ENCODE measurements around the gene PLA2G2D.

Gene PLA2G2D

GRCh38 chr1:20119347-20119746 lies at the start of gene PLA2G2D:
Gene PLA2G2D (minus strand): TSS chr1:20119536. CDS start chr1:20119498, 38 bp downstream.
- Histone ChIP-seq H3K36me3 (ENCODE audit: control insufficient read depth, insufficient read depth, low read length, severe bottlenecking) (no peaks in the 10 kb centered on the region), H3K4me1 (ENCODE audit: control insufficient read depth, insufficient read depth, low read length) (peaks cover 3% of the 10 kb centered on the region), H3K27me3 (replicated peaks; ENCODE audit: control insufficient read depth, insufficient read depth, low read length) (peaks cover 19% of the 10 kb centered on the region), H3K9ac (ENCODE audit: low read length) (no peak within 1 kb of the TSS), H3K4me3 (ENCODE audit: low read length) (no peak within 1 kb of the TSS), H3K9me3 (ENCODE audit: control insufficient read depth, low read length) (no peaks in the 10 kb centered on the region)
- DNase-seq (ENCODE audit: low read depth): no peak

- Histone ChIP-seq H3K9me3 (ENCODE audit: control insufficient read depth, low read length) (peaks cover 3% of the 10 kb centered on the region), H3K4me1 (ENCODE audit: control insufficient read depth, insufficient read depth, low read length) (no peaks in the 10 kb centered on the region), H3K27me3 (replicated peaks; ENCODE audit: control insufficient read depth, insufficient read depth, low read length) (peaks cover 43% of the 10 kb centered on the region), H3K36me3 (ENCODE audit: control insufficient read depth, insufficient read depth, low read length, severe bottlenecking) (no peaks in the 10 kb centered on the region), H3K9ac (ENCODE audit: low read length) (no peak overlapping the region), H3K4me3 (ENCODE audit: low read length) (no peak overlapping the region)
- DNase-seq (ENCODE audit: low read depth): no peak
Measured at GRCh38 chr1:20168564-20169491, 49.5 kb upstream of the PLA2G2D start.

GRCh38 chr1:20167126-20167525 lies 47.8 kb upstream of the PLA2G2D start:
- Histone ChIP-seq H3K36me3 (ENCODE audit: control insufficient read depth, insufficient read depth, low read length, severe bottlenecking) (no peaks in the 10 kb centered on the region), H3K9ac (ENCODE audit: low read length) (no peak overlapping the region), H3K9me3 (ENCODE audit: control insufficient read depth, low read length) (peaks cover 18% of the 10 kb centered on the region), H3K4me1 (ENCODE audit: control insufficient read depth, insufficient read depth, low read length) (no peaks in the 10 kb centered on the region), H3K4me3 (ENCODE audit: low read length) (no peak overlapping the region), H3K27me3 (replicated peaks; ENCODE audit: control insufficient read depth, insufficient read depth, low read length) (peaks cover 51% of the 10 kb centered on the region)
- no peak for DNase-seq (ENCODE audit: low read depth)

- DNase-seq (ENCODE audit: low read depth): no peak
- Histone ChIP-seq H3K9me3 (ENCODE audit: control insufficient read depth, low read length) (peaks cover 26% of the 10 kb centered on the region), H3K36me3 (ENCODE audit: control insufficient read depth, insufficient read depth, low read length, severe bottlenecking) (no peaks in the 10 kb centered on the region), H3K9ac (ENCODE audit: low read length) (no peak overlapping the region), H3K27me3 (replicated peaks; ENCODE audit: control insufficient read depth, insufficient read depth, low read length) (peaks cover 51% of the 10 kb centered on the region), H3K4me1 (ENCODE audit: control insufficient read depth, insufficient read depth, low read length) (no peaks in the 10 kb centered on the region), H3K4me3 (ENCODE audit: low read length) (no peak overlapping the region)
Measured at GRCh38 chr1:20166051-20166450, 46.7 kb upstream of the PLA2G2D start.

- H3K36me3 ChIP-seq (ENCODE audit: control insufficient read depth, insufficient read depth, low read length, severe bottlenecking): no peaks in the 10 kb centered on the region
- no peak overlapping the region for H3K9ac ChIP-seq (ENCODE audit: low read length)
- H3K27me3 ChIP-seq (replicated peaks; ENCODE audit: control insufficient read depth, insufficient read depth, low read length): peaks cover 51% of the 10 kb centered on the region
- DNase-seq (ENCODE audit: low read depth): peak; percentile 4
- H3K9me3 ChIP-seq (ENCODE audit: control insufficient read depth, low read length): peaks cover 31% of the 10 kb centered on the region
- H3K4me1 ChIP-seq (ENCODE audit: control insufficient read depth, insufficient read depth, low read length): no peaks in the 10 kb centered on the region
- no peak overlapping the region for H3K4me3 ChIP-seq (ENCODE audit: low read length)
Measured at GRCh38 chr1:20165522-20165951, 46.2 kb upstream of the PLA2G2D start.

- peaks cover 39% of the 10 kb centered on the region for H3K9me3 ChIP-seq (ENCODE audit: control insufficient read depth, low read length)
- H3K9ac ChIP-seq (ENCODE audit: low read length): no peak overlapping the region
- H3K27me3 ChIP-seq (replicated peaks; ENCODE audit: control insufficient read depth, insufficient read depth, low read length): peaks cover 49% of the 10 kb centered on the region
- no peaks in the 10 kb centered on the region for H3K36me3 ChIP-seq (ENCODE audit: control insufficient read depth, insufficient read depth, low read length, severe bottlenecking)
- DNase-seq (ENCODE audit: low read depth): no peak
- H3K4me1 ChIP-seq (ENCODE audit: control insufficient read depth, insufficient read depth, low read length): no peaks in the 10 kb centered on the region
- no peak overlapping the region for H3K4me3 ChIP-seq (ENCODE audit: low read length)
Measured at GRCh38 chr1:20164694-20165202, 45.4 kb upstream of the PLA2G2D start.

- Histone ChIP-seq H3K4me1 (ENCODE audit: control insufficient read depth, insufficient read depth, low read length) (no peaks in the 10 kb centered on the region), H3K27me3 (replicated peaks; ENCODE audit: control insufficient read depth, insufficient read depth, low read length) (peaks cover 18% of the 10 kb centered on the region), H3K4me3 (ENCODE audit: low read length) (no peak overlapping the region), H3K9ac (ENCODE audit: low read length) (no peak overlapping the region), H3K36me3 (ENCODE audit: control insufficient read depth, insufficient read depth, low read length, severe bottlenecking) (no peaks in the 10 kb centered on the region), H3K9me3 (ENCODE audit: control insufficient read depth, low read length) (peaks cover 57% of the 10 kb centered on the region)
- no peak for DNase-seq (ENCODE audit: low read depth)
Measured at GRCh38 chr1:20160034-20160433, 40.7 kb upstream of the PLA2G2D start.

- Histone ChIP-seq H3K9ac (ENCODE audit: low read length) (no peak overlapping the region), H3K36me3 (ENCODE audit: control insufficient read depth, insufficient read depth, low read length, severe bottlenecking) (no peaks in the 10 kb centered on the region), H3K27me3 (replicated peaks; ENCODE audit: control insufficient read depth, insufficient read depth, low read length) (peaks cover 9% of the 10 kb centered on the region), H3K4me1 (ENCODE audit: control insufficient read depth, insufficient read depth, low read length) (peaks cover 10% of the 10 kb centered on the region), H3K4me3 (ENCODE audit: low read length) (no peak overlapping the region), H3K9me3 (ENCODE audit: control insufficient read depth, low read length) (peaks cover 55% of the 10 kb centered on the region)
- DNase-seq (ENCODE audit: low read depth): no peak
Measured at GRCh38 chr1:20158358-20159070, 39.2 kb upstream of the PLA2G2D start.

- Histone ChIP-seq H3K36me3 (ENCODE audit: control insufficient read depth, insufficient read depth, low read length, severe bottlenecking) (no peaks in the 10 kb centered on the region), H3K9ac (ENCODE audit: low read length) (peak overlapping the region; percentile 7), H3K9me3 (ENCODE audit: control insufficient read depth, low read length) (peaks cover 17% of the 10 kb centered on the region), H3K27me3 (replicated peaks; ENCODE audit: control insufficient read depth, insufficient read depth, low read length) (no peaks in the 10 kb centered on the region), H3K4me3 (ENCODE audit: low read length) (peak overlapping the region; percentile 55), H3K4me1 (ENCODE audit: control insufficient read depth, insufficient read depth, low read length) (peaks cover 21% of the 10 kb centered on the region)
- no peak for DNase-seq (ENCODE audit: low read depth)
Measured at GRCh38 chr1:20154301-20154831, 35.0 kb upstream of the PLA2G2D start.

- peaks cover 4% of the 10 kb centered on the region for H3K27me3 ChIP-seq (replicated peaks; ENCODE audit: control insufficient read depth, insufficient read depth, low read length)
- no peaks in the 10 kb centered on the region for H3K36me3 ChIP-seq (ENCODE audit: control insufficient read depth, insufficient read depth, low read length, severe bottlenecking)
- H3K9me3 ChIP-seq (ENCODE audit: control insufficient read depth, low read length): peaks cover 4% of the 10 kb centered on the region
- DNase-seq (ENCODE audit: low read depth): no peak
- no peak overlapping the region for H3K4me3 ChIP-seq (ENCODE audit: low read length)
- H3K4me1 ChIP-seq (ENCODE audit: control insufficient read depth, insufficient read depth, low read length): peaks cover 21% of the 10 kb centered on the region
- peak overlapping the region; percentile 38 for H3K9ac ChIP-seq (ENCODE audit: low read length)
Measured at GRCh38 chr1:20153000-20153418, 33.7 kb upstream of the PLA2G2D start.

GRCh38 chr1:20152599-20152930 lies 33.2 kb upstream of the PLA2G2D start:
- Histone ChIP-seq H3K9me3 (ENCODE audit: control insufficient read depth, low read length) (no peaks in the 10 kb centered on the region), H3K4me3 (ENCODE audit: low read length) (peak overlapping the region; percentile 73), H3K4me1 (ENCODE audit: control insufficient read depth, insufficient read depth, low read length) (peaks cover 21% of the 10 kb centered on the region), H3K36me3 (ENCODE audit: control insufficient read depth, insufficient read depth, low read length, severe bottlenecking) (no peaks in the 10 kb centered on the region), H3K9ac (ENCODE audit: low read length) (peak overlapping the region; percentile 38), H3K27me3 (replicated peaks; ENCODE audit: control insufficient read depth, insufficient read depth, low read length) (peaks cover 4% of the 10 kb centered on the region)
- DNase-seq (ENCODE audit: low read depth): no peak
